HG03378 (cell line): ENCODE results near the gene DPP3.
"Not testable (repeated sequence)": the region's sequence is repeated elsewhere in the genome, so short reads cannot be mapped to it uniquely, and the experiment has no call there.

Experiments
- ATAC-seq: cut with Tn5 transposase; IDR thresholded peaks from one replicate; pipeline ENCODE4 v1.9.1; 2021; ENCODE audit warnings: mild to moderate bottlenecking, moderate library complexity; ENCODE audit not compliant: unreplicated experiment

Gene DPP3

DNA sequence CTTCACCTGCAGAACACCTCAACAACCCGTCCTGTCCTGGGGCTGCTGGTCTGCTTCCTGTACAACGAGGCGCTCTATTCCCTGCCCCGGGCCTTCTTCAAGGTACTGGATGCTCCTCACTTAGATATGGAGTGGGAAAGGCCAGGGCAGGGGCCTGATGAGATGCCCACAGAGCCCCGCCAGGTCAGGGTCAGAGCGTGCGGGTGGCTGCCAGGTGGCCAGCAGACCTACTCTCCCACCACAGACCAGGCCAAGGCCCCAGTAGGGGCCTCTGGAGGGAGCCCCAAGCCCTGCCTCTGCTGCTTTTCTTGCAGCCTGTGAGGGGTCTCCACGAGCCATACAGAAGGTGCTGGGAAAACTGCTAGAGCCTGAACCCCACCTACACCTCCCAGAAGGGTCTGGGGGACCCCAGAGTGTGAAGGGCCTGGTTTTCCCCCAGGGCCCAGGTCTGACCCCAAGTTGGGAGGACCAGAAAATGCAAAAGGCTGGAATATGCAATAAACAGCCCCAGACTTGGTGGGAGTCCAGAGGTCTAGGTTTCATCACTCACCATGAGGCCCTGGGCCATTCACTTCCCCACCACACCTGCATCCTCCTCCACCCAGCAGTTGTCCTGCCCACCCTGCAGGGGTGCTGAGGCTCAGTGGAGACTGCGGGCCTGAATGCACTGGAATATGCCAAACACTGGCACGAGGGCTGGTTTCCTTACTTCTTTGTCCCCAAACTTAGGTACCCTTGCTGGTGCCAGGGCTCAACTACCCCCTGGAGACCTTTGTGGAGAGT is 50.9 kb downstream of the DPP3 start:
- ATAC-seq, result no peak

DNA sequence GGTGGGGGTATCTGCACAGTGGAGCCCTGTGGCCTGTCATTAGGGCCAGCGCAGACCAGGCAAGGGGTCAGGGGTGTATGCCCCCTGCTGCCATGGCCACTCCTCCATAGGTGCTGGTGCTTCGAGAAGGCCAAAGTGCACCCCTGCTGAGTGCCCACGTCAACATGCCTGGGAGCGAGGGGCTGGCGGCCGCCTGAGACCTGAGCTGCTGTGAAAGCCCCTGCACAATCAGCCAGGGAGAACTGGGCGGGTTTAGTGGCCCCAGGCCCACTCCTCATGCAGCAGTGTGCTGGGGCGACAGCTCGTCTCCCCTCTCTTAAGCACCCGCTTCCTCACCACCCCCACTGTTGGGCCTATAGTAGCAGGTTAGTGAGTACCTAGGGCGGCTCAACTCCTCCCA is 51.6 kb downstream of the DPP3 start:
- no peak for ATAC-seq

DNA sequence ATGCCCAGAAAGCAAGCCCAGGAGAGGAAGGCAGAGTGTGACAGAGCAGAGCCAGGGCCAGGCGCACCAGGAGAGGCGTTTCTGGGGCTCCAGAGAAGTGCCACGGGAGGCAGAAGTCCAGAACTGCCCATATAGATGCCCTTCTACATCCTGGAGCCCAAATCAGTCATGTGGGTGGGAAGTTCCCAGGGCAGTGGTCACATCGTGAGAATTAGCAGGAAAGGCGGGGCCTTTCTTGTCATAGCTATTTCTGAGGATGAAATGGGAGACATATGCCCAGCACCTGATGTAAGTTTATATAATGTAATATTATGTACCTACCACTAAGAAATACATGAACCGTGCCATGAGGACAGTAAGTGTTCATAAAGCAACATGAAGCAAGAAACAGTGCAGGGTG is 52.5 kb downstream of the DPP3 start:
- ATAC-seq, result no peak

DNA sequence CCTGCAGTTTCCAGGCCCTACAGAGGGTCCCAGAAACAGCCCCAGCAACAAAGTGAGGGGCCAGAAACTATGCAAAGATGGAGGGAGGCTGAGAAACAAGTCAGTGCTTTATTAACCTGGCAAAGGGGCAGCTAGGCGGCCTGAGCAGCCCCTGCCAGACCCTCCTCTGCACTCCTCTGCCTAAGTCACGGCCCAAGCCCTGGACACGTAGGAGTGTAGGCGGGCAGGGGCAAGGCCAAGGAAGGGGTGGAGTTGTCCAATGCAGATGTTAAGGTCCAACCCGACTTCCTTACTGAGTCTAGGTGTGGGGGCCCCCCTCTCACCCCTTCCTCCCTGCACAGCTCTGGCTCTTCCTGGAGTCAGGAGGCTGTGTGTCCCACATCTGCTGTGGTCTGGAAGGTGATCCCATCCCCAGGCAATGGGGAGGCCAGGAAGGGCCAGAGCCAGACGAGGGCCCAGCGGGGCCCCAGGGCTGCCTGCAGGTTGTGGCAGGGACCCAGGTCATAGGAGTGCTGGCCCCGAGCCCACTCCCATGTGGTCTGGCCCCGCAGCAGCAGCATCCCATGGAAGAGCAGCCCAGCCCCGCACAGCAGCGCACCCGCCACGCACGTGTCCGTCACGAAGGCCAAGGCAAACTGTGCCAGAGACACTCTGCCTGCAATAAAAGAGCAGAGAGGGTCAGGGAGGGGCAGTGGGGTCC is 59.1 kb downstream of the DPP3 start:
- no peak for ATAC-seq

DNA sequence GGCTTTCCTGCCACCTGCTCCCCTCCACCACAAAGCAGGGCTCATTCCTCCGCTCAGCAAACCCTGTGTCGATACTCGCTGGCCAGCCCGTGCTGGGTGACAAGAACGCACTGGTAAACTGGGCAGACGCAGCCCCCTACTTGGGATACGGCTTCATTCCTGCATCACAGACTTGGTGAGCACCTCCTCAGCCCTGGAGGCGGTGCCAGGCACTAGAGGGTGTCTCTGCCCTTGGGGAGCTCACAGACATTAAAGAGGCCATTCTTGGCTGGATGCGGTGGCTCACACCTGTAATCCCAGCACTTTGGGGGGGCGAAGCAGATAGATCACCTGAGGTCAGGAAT is 59.6 kb downstream of the DPP3 start:
- ATAC-seq, result no peak

DNA sequence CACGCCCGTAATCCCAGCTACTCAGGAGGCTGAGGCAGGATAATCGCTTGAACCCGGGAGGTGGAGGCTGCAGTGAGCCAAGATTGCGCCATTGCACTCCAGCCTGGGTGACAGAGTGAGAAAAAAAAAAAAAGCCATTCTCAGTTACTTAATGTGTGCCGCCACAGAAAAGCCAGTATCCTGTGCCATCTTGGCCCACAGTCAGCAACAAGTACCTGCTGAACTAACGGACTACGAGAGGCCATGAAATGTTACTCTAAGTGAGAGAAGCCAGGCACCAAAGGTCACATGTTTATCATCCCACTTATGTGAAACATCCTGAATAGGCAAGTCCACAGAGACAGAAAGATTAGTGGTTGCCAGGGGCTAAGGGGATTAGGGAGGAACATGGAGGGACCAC is 60.4 kb downstream of the DPP3 start:
- not testable (repeated sequence) for ATAC-seq

DNA sequence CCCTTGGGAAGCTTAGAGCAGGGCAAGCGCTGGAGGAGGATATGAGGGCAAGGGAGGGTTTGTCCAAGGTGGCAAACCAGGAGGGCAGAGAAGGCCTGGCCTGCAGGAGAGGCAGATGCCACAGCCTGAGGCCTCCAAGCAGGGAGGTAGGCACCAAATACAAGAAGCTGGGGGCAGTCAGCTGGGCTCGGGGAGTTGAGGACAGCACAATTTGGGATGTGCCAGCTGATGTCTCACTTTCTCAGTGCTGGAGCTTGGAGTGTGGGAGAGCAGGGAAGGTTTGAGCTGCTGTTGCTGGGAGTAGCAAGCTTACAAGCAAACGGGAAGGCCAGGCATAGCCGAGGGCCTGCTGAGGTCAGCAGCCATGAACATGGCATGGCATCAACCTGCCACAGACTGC is 61.7 kb downstream of the DPP3 start:
- ATAC-seq, result no peak

DNA sequence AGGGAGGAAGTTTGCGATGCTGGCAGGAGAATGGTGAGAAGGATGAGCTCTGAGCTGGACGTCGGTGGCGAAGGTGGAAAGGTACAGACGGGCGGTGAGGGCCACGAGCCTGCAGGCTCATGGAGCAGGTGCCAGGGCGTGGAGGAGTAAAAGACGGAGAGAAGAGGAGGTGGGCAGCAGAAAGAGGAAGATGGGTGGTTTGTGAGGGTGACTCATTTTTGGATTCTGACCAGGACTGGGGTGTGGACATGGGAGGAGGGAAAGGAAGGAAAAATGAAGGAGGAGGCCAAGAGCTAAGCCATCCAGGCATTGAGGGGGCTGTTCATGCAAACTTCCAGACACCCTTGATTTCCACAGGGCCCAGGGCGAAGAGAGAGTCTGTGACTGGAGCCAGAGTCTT is 62.1 kb downstream of the DPP3 start:
- ATAC-seq, result no peak

DNA sequence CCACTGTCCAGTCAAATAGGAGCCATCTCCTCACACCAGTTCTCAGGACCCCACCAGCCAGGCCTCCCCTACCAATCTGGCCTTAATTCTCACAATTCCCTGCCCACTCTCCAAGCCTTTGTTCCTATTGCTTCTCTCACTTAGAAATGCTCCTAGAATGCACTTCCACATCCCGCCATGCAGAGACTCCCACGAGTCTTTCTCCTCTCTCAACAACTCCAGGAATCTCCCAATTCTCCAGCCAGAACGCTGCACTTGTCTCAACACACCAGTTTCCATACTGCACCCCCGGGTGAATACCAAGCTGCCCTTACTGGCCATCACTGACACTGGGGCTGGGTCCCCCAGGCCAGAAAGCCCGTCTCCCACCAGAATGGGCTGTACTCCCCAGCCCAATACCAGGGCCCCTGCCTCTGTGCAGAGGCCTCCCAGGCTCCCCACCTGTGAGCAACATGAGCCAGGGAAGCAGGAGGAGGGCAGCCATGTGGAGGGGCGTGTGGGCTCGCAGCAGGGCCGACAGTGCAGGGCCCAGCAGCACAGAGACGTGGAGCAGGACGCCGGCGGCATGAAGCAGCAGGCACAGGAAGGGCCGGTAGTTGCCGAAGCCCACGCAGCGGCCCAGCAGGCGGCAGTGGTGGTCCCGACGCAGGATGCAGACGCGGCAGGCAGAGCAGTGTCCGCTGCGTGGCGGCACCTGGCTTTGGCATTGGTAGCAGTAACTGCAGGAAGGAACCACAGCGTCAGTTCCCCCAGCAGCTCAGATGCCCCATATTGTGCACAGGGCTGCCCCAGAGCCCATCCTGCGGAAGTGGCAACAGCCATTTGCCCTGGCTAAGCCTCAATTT is 63.3 kb downstream of the DPP3 start:
- ATAC-seq, result no peak

DNA sequence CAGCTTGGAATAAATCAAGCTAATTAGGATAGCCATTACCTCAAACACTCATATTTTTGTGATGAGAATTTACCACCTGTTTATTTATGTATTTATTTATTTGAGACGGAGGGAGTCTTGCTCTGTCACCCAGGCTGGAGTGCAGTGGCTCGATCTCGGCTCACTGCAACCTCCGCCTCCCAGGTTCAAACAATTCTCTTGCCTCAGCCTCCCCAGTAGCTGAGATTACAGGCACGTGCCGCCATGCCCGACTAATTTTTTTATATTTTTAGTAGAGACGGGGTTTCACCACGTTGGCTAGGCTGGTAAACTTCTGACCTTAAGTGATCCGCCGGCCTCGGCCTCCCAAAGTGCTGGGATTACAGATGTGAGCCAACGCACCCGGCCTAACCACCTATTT is 64.7 kb downstream of the DPP3 start:
- not testable (repeated sequence) for ATAC-seq

DNA sequence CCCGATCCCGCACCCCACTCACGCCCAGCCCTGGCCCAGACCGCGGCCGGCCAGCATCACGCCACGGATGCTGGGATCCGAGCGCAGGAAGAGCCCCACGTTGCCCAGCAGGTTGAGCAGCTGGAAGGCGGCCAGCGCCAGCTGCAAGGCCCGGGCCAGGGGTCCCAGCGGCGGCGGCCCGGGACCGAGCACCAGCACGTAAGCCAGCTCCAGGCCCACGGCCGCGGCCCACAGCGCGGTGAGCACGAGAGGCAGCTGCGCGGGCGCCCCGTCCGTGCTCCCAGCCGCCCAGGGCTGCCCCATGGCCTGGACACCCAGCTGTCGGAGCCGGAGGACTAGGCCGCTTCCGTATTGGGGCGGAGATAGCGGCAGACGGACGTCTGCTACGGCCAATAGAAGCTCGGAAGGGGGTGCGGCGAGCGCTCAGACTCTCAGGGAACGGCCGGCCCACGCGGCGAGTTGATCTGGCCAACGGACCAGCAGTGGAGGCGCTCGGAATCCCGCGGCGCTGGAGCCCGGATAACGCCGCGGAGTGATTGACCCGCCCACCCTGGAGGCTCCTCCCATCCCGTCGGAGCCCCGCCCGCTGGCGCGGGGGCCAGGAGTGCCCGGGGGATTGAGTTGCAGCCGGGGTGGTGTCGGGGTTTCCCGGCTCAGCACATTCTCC is 65.6 kb downstream of the DPP3 start, which contains the start of gene ZDHHC24:
TSS of gene ZDHHC24 (minus strand) at position 348 of the 667 bp plus-strand sequence. CDS start at position 303, 45 bp downstream.
- peak; percentile 76 for ATAC-seq

DNA sequence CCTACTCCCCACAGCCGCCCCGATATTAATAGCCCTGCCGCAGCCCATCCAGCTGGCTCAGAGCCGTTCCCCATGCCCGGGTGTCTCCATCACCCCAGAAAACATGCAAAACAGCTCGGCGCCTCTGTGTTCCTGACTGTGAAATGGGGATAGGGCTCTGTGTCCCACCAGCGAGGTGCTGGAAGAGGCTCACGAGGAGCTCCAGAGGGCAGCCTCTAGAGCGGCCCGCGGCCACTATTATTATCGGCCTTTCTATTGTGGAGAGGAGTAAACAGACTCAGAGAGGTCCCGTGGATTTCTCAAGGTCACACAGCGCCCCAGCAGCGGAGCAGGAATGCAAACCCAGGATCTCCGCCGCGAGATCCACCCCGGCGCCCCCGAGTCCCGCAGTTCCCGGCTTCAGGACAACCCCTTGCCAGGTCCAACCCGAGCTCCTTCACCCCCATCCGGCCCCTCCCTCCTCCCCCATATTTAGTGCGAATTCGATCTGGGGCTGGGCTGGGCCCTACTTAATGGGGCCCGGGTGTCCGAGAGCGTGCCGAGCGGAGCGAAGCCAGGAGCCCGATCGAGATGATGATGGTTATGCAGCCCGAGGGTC is 66.2 kb downstream of the DPP3 start, which contains the start of gene ACTN3:
TSS of gene ACTN3 (plus strand) at position 536 of the 598 bp plus-strand sequence. CDS start at position 571, 35 bp downstream.
- no peak for ATAC-seq

DNA sequence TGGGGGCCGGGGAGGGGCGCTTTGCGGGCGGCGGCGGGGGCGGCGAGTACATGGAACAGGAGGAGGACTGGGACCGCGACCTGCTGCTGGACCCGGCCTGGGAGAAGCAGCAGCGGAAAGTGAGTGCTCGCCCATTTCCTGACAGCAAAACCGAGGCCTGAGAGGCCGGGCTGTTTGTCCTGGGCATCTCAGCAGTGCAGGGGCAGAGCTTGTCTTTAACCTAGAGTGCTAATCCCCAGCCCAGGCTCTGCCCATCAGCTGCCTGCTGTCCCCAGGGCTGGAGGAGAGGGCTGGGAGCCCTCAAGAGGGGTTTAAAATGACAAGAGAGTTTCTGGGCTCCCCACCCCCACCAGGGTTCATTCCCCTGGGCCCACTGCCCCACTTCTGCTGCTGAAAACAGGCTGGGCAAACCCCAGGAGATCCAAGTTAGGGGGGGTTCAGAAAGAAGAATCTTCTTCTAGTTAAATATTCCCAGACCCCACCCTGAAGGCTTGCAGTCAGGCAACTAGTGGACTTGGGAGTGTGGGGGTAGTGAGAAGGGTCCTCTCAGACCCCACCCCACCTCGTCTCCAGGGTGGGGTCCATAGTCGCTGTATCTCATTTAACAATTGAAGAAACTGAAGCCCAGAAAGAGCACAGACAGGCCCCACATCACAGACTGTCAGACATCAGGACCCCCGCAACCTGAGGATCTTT is 66.9 kb downstream of the DPP3 start:
- ATAC-seq, result no peak

DNA sequence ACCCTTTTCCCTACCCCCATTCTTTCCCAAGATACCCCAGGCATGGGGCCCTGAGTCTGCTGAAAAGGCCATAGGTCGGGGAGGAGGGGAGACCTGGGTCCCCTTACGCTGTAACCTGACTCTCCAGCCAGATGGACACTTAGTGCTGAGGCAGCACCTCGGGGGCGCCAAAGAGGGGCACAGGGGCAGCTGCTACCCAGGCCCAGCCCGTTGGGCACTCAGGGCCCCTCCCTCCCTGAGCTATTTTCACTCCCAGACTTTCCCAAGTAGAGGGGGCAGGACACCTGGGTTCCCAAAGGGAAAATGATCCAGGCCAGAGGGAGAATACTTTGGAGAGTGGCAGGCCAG is 67.4 kb downstream of the DPP3 start:
- ATAC-seq, result no peak

DNA sequence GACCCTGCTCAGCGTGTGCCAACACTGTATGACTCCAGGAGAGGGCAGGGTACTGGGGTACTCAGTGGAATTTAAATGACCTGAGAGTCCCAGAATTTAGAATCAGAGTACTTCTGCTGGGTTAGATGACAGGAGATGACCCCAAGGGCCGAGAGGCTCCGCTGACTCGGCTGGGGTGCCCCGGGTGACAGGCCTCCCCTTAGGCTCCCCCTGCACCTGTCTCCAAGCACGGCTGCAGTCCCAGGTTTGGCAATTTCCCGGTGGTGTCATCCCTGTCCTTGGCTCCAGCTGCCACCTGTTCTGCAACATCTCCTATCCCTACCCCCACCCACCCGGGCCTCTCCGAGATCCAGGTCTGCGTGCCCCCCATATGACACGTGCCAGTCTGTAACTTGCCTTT is 67.8 kb downstream of the DPP3 start:
- ATAC-seq, result no peak

DNA sequence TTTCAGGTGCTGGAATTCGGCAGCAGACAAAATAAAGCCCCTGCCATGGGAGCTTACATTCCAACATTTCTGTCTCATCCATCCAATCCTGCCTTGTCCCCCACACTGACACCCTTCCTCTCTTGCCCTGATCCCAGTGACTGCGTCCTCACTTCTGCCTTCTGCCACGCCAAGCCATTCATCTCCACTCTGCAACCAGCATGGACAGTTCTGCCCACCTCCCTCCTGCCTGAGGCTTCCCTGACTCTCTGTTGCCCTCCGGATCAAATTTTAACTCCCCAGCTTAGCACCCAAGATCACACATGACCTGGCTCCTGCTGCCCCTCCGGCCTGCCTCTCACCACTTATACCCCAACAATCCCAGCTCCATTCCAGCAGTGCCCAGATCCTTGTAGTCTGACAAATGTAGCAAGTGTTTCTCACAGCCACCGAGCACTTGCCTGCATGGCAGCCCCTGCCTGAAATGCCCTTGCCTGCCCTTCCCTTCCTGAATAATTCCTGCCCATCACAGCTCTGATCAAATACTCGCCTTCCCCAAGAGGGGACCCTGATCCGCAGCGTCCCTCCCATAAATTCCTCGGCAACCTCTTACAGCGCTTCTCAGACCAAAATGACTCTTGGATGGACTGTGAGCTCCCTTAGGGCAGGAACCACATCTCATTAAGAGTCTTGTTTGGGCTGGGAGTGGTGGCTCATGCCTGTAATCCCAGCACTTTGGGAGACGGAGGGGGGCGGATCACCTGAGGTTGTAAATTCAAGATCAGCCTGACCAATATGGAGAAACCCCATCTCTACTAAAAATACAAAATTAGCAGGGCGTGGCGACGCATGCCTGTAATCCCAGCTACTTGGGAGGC is 68.8 kb downstream of the DPP3 start:
- ATAC-seq, result no peak

DNA sequence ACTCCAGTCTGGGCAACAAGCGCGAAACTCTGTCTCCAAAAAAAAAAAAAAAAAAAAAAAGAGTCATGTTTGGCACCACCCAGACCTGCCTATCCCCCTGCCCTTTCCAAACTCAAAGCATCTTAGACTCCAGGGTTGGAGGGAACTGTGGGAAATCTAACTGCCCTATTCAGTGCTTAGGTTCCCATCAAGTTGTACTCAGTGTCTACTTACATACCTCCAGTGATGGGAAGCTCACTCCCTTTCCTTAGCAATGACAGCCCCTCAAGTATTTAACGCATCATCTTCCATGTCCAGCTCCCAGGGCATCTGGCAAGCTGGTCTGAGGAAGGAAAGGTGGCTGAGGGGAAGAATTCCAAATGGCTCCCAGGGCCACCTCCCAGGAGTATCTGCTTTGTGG is 69.5 kb downstream of the DPP3 start:
- ATAC-seq, result no peak

DNA sequence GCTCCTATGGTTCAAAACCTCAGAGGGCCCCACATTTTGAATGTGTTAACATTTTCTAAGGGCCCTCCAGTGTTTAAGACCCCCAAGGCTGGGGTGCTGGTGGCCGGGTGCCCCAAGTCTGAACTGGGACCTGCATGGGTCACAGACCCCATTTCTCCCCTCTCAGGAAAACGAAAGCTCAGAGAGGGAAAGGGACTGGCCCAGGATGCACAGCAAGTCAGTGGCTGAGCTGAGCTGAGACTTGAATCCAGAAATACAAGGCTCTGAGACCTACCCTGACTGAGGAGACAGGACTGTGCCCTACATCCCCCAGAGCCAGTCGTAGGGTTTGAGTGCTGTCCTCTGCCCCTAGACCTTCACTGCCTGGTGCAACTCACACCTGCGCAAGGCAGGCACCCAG is 70.7 kb downstream of the DPP3 start:
- no peak for ATAC-seq

DNA sequence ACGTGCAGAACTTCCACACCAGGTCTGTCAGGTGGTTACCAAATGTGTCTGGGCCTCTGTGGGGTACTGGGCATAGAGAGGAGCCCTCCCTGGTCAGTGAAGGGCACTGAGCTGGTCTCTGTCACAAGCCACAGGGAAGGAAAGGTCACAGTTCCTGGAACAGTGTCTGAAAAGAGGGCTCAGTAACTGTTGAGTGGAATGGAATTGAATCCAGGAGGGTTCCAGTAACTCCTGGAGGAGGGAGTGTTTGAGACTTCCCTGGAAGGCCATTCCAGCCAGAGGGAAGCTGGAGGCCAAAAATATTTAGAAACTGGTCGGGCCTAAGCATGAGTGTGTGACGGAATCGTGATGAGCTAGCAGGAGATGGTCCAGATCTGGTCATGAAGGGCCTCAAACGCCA is 74.4 kb downstream of the DPP3 start:
- ATAC-seq, result no peak
